Motor neuron (in vitro differentiated cells): Measurements from ENCODE around the gene OR52D1. TPM values are rescaled to one million over a fixed set of nuclear protein-coding genes. Genes with fewer than 3 reads are reported as not detected.

Experiments used
- ATAC-seq, 8 experiments: fragments of 200-7000 bp; cut with Tn5 transposase; replicated peaks in 6 of 8; 2 replicates each; pipeline ENCODE4 v1.8.0; 2021; ENCODE audit warnings: mild to moderate bottlenecking in 8 of 8, moderate library complexity in 8 of 8
- H3K27ac ChIP-seq, 2 donors: fragments of 250-450 bp; sonication (Bioruptor Pico); 2 replicates each; pipeline ENCODE4 v1.9.0; 2021; ENCODE audit warnings: antibody characterized with exemption in 2 of 2, mild to moderate bottlenecking in 2 of 2, moderate library complexity in 1 of 2
- H3K4me1 ChIP-seq, 2 donors: fragments of 250-450 bp; sonication (Bioruptor Pico); replicated peaks in 1 of 2; 2 replicates each; pipeline ENCODE4 v1.6.1; 2021; ENCODE audit warnings: antibody characterized with exemption in 2 of 2, mild to moderate bottlenecking in 2 of 2, moderate library complexity in 1 of 2
- H3K4me3 ChIP-seq, 5 donors: fragments of 250-450 bp; sonication (Bioruptor Pico); 2 replicates each; pipeline ENCODE4 v1.9.0; 2021; ENCODE audit warnings: antibody characterized with exemption in 5 of 5, mild to moderate bottlenecking in 5 of 5, moderate library complexity in 4 of 5
- WGBS, 10 experiments: fragments of 450-650 bp; shearing (Covaris generic); methylation state at CpG; one replicate each; pipeline ENCODE4 v1.0.0; 2022; 5-methylcytosine and 5-hydroxymethylcytosine counted together
- in situ Hi-C, 9 experiments: fragments of 400-800 bp; cut with MboI; loops; one replicate each; pipeline ENCODE4 v1.15.0; 2021; ENCODE audit warnings: low sequenced_read_pairs in 9 of 9, low pct_unique_long_range_greater_than_20kb in 2 of 9; ENCODE audit not compliant: unreplicated experiment in 9 of 9
- total RNA-seq, 8 experiments: library from RNA; unstranded; fragments of 300-600 nt; gene quantifications; 2 replicates each; pipeline versions ENCODE4 v1.2.3 to v1.2.4, GENCODE V29; 2022

Gene OR52D1
- total RNA-seq, 8 experiments from 2014 or later, result 0.22 to 0.57 (median 0.40) TPM; not detected in 3

- Histone ChIP-seq H3K4me1 (no peaks in the 10 kb centered on the region), H3K4me3 (no peak overlapping the region), H3K27ac (no peak overlapping the region)
- whole genome bisulfite sequencing, 10 experiments, result 0 to 100% (median 41%) methylated on average over 1 to 5 of the region's 5 CpGs
- ATAC-seq, result no peak
- in situ Hi-C loops, result no loop called here
Observed at GRCh38 chr11:5489576-5490357, 1.3 kb downstream of the OR52D1 start.

GRCh38 chr11:5499671-5500070, 11.2 kb downstream of the OR52D1 start:
- no peaks in the 10 kb centered on the region for H3K4me1 ChIP-seq
- H3K27ac ChIP-seq, result no peak overlapping the region
- WGBS, 10 experiments, result 17 to 89% (median 65%) methylated on average over 1 to 2 of the region's 2 CpGs; no CpG with 5 or more reads in 2 of the 10 experiments
- H3K4me3 ChIP-seq, result no peak overlapping the region
- ATAC-seq, result no peak
- in situ Hi-C loops, result no loop called here

DNA sequence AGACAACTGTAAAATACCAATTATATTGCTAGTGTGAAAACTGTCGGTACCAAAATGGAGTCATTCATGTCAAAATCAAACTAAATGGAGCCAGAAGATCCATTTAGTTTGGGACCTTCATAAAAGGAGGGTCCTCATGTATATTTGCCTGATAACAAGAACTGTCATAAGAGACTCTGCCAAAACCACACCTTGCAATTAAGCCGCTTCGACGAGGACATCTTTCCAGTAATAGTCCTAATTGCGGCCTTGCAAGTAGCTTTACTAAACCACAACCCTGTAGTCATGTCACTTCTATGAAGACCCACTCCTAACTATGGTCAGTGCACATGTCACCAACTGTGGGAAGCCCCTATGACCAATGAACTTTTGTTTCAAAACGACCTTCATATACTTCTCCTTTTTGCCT, 11.9 kb downstream of the OR52D1 start:
- in situ Hi-C loops, result no loop called here
- Histone ChIP-seq H3K4me3 (no peak overlapping the region), H3K4me1 (no peaks in the 10 kb centered on the region), H3K27ac (no peak overlapping the region)
- 49 to 93% (median 60%) methylated on average over 2 to 6 of the region's 6 CpGs; no CpG with 5 or more reads in 3 of the 10 experiments for WGBS, 10 experiments
- ATAC-seq, result no peak

GRCh38 chr11:5504403-5504921, 16.0 kb downstream of the OR52D1 start:
- H3K4me3 ChIP-seq, result no peak overlapping the region
- in situ Hi-C loops, result no loop called here
- H3K27ac ChIP-seq, result no peak overlapping the region
- H3K4me1 ChIP-seq, result no peaks in the 10 kb centered on the region
- 17 to 100% (median 66%) methylated on average over 1 to 2 of the region's 2 CpGs; no CpG with 5 or more reads in 3 of the 10 experiments for WGBS, 10 experiments
- ATAC-seq, result no peak

GRCh38 chr11:5505363-5506048, 17.0 kb downstream of the OR52D1 start:
- Histone ChIP-seq H3K4me3 (no peak overlapping the region), H3K27ac (no peak overlapping the region), H3K4me1 (no peaks in the 10 kb centered on the region)
- ATAC-seq, result no peak
- in situ Hi-C loops, result no loop called here
- WGBS, 10 experiments, result 55 to 93% (median 80%) methylated on average over 1 to 9 of the region's 9 CpGs; no CpG with 5 or more reads in 1 of the 10 experiments

DNA sequence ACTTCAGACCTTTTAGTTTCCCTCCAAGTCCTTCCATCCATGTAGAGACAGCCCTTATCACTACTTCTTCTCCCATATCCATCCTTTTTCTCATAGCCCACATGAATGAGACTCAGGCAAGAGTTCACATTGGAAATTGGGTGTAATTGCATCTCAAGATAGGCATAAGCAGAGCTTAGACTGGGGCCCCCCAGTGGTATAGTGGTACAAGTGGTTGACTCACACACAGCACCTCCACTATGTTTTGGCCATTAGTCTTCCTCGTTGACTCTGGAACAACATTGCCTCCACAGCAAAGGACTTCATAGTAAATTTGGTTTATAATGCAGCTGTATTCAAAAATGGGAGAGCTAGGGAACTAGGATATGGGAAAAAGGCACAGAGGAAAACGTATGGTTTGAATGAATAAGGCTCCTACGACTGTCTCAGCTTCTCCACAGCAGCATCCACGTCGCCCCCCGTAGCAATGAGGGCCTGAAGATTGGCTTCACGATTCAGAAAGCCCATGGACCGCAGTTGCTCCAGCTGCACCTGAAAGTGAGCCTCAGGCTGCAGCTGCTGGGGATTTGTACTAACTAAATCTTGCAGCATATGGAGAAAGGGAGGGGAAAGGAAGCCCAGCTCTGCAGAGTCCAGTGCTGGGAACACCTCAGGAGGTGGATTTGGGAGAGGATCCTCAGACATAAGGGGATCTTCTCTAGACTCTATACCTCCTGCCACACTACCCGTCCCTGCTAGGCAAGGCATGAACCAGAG, 18.9 kb downstream of the OR52D1 start:
- in situ Hi-C loops, result no loop called here
- H3K4me3 ChIP-seq, result no peak overlapping the region
- no peak for ATAC-seq
- H3K4me1 ChIP-seq, result no peaks in the 10 kb centered on the region
- no peak overlapping the region for H3K27ac ChIP-seq
- 20 to 88% (median 54%) methylated on average over 1 to 7 of the region's 9 CpGs; no CpG with 5 or more reads in 2 of the 10 experiments for WGBS, 10 experiments

GRCh38 chr11:5507933-5508305, 19.4 kb downstream of the OR52D1 start:
- 0 to 93% (median 40%) methylated on average over 1 to 5 of the region's 6 CpGs; no CpG with 5 or more reads in 3 of the 10 experiments for WGBS, 10 experiments
- in situ Hi-C loops, result no loop called here
- no peak overlapping the region for H3K27ac ChIP-seq
- H3K4me3 ChIP-seq, result no peak overlapping the region
- H3K4me1 ChIP-seq, result no peaks in the 10 kb centered on the region
- no peak for ATAC-seq

DNA sequence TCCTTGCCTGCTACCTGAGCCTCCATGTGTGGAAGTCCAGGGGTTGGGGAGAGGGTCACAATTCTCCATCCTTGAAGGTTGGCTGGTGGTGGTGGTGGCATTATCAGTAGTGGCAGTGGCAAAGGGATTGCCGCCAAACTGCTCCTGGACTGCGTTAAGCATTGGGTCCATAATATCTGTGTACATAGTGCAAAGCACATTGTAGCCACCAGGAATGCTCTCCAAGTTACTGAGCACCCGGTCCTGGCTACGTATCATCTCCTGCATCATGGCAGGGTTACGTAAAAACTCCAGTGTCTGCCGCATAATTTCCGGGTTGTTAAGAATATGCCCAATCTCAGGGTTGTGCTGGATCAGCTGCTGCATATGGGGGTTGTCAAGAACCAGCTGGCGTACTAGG, 20.1 kb downstream of the OR52D1 start:
- Histone ChIP-seq H3K4me3 (no peak overlapping the region), H3K4me1 (no peaks in the 10 kb centered on the region), H3K27ac (no peak overlapping the region)
- ATAC-seq, result no peak
- in situ Hi-C loops, result no loop called here
- WGBS, 10 experiments, result 60 to 100% (median 91%) methylated on average over 1 to 6 of the region's 8 CpGs; no CpG with 5 or more reads in 4 of the 10 experiments

- in situ Hi-C loops, result no loop called here
- H3K27ac ChIP-seq, result no peak within 1 kb of the TSS
- no peak for ATAC-seq
- WGBS, 10 experiments, result 0 to 82% (median 64%) methylated on average over 1 to 3 of the region's 4 CpGs; no CpG with 5 or more reads in 5 of the 10 experiments
- no peak within 1 kb of the TSS for H3K4me3 ChIP-seq
- no peaks in the 10 kb centered on the region for H3K4me1 ChIP-seq
Observed at GRCh38 chr11:5509803-5510202, 21.3 kb downstream of the OR52D1 start, which contains the start of gene UBQLN3. Gene UBQLN3 (minus strand): TSS chr11:5509957. CDS start chr11:5509558, 399 bp downstream.

DNA sequence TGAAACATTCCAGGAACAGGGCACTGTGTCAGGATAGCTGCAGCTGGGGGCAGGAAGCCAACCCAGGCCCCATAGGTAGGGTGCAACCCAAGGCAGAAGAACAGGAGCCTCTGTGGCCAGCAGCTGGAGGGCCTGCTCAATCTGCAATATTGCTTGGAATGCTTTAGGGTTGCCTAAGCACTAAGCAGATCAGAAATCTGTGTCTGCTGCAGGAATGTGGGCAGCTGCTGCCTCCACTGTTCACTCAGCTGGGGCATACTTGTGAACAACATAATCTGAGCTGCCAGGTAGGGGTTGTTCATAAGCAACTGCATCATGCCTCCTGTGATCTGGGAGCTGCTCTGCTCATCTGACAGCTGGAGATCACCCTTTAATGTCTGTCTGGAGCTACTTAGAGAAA, 26.4 kb downstream of the OR52D1 start:
- Histone ChIP-seq H3K27ac (no peak overlapping the region), H3K4me3 (no peak overlapping the region), H3K4me1 (no peaks in the 10 kb centered on the region)
- no peak for ATAC-seq
- in situ Hi-C loops, result no loop called here

DNA sequence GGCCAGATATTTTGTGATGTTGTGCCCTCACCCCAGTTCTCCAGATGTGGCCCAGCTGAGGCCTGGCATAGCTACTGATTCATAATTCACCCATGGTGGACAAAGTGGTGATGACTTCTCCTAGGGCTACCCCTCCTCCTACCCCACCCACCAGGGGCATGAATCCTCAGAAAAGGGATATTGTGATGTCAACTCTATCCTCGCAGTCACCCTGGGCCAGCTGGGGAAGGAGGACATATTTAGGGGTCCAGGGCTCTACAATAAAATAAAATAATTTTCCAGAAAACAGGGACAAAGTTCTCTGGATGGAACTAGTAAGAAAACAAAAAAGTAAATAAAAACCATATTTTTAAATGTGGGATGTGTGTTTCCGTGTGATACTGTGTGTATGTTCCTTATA, 28.1 kb downstream of the OR52D1 start, which contains the start of gene UBQLNL:
UBQLNL (minus strand) TSS at position 101 of the 400 bp plus-strand sequence. CDS start 258 bp downstream, outside the sequence.
- Histone ChIP-seq H3K27ac (no peak within 1 kb of the TSS), H3K4me1 (no peaks in the 10 kb centered on the region), H3K4me3 (no peak within 1 kb of the TSS)
- ATAC-seq, result no peak
- WGBS, 10 experiments, result 7 to 100% (median 49%) methylated on average over 1 to 2 of the region's 2 CpGs; no CpG with 5 or more reads in 2 of the 10 experiments
- in situ Hi-C loops, result no loop called here

- no peak overlapping the region for H3K4me3 ChIP-seq
- H3K27ac ChIP-seq, result no peak overlapping the region
- no peak for ATAC-seq
- 74 to 100% (median 92%) methylated on average over 1 to 4 of the region's 4 CpGs; no CpG with 5 or more reads in 6 of the 10 experiments for WGBS, 10 experiments
- no peaks in the 10 kb centered on the region for H3K4me1 ChIP-seq
- in situ Hi-C loops, result loop anchor here in 1 of 9 experiments (10.0 kb wide), 1 partner anchor 63 kb away; the partner anchor contains the start of gene OR52B6
Observed at GRCh38 chr11:5521540-5521939, 33.1 kb downstream of the OR52D1 start.
